GM12878 (cell line): ENCODE results near the gene ACE2. TPM values are rescaled to one million over a fixed set of nuclear protein-coding genes. Genes with fewer than 3 reads are reported as not detected.

Source experiments
- ATAC-seq: fragments of 200-7000 bp; cut with Tn5 transposase; 3 replicates; pipeline ENCODE4 v1.9.1; 2020; ENCODE audit warnings: mild to moderate bottlenecking, moderate library complexity
- BruUV-seq: library from RNA; stranded (reverse); fragments of 400-500 nt; replicated peaks from 2 replicates; lab custom pipeline; 2021; lab: Mats Ljungman, UMichigan
- CTCF ChIA-PET: fragments of 300-600 bp; sonication (Branson Sonifier 250); formaldehyde crosslinking; extraction: SDS; loops from one replicate; lab custom pipeline; 2021; ENCODE audit warnings: inconsistent platforms; lab: Yijun Ruan, JAX
- POLR2A ChIA-PET: fragments of 350-600 bp; formaldehyde crosslinking; extraction: SDS; loops from one replicate; lab custom pipeline; 2021; ENCODE audit warnings: inconsistent platforms; lab: Charles Lee
- RAD21 ChIA-PET: fragments of 300-600 bp; sonication (Branson Sonifier 250); formaldehyde crosslinking; loops from one replicate; lab custom pipeline; 2023; ENCODE audit warnings: antibody characterized with exemption; ENCODE audit not compliant: unreplicated experiment; lab: Charles Lee
- SMC1A ChIA-PET: fragments of 300-600 bp; sonication (Branson Sonifier 250); formaldehyde crosslinking; loops from one replicate; lab custom pipeline; 2023; ENCODE audit not compliant: unreplicated experiment, uncharacterized antibody; lab: Charles Lee
- DNase-seq: peaks from one replicate; pipeline ENCODE4 v3.0.0-alpha.2; 2011; ENCODE audit warnings: low read depth, low spot score
- FAIRE-seq: peaks from 3 replicates; lab custom pipeline; 2011; peaks lifted over from hg19 to GRCh38; lab: Jason Lieb, UNC
- H2AFZ ChIP-seq: 2 replicates; pipeline ENCODE4 v1.6.0; 2011; ENCODE audit warnings: low read depth, low read length, control low read depth; ENCODE audit not compliant: control insufficient read depth
- H3K27ac ChIP-seq: 2 replicates; pipeline ENCODE4 v1.5.1; 2011; ENCODE audit warnings: control low read depth; ENCODE audit not compliant: control insufficient read depth, insufficient read depth
- H3K27me3 ChIP-seq, 2 experiments: replicated peaks in 1 of 2; 2 replicates each; pipeline versions ENCODE4 v1.6.0 to v1.6.1; 2011; ENCODE audit warnings: low read length in 1 of 2; ENCODE audit not compliant: control insufficient read depth in 2 of 2, insufficient read depth in 2 of 2
- H3K36me3 ChIP-seq, 2 experiments: 2 replicates each; pipeline ENCODE4 v1.5.1; 2011; ENCODE audit warnings: low read length in 1 of 2; ENCODE audit not compliant: control insufficient read depth in 2 of 2, insufficient read depth in 2 of 2
- H3K4me1 ChIP-seq: 2 replicates; pipeline ENCODE4 v1.6.1; 2011; ENCODE audit warnings: mild to moderate bottlenecking, low read length, moderate library complexity, mixed read lengths; ENCODE audit not compliant: control insufficient read depth, insufficient read depth
- H3K4me2 ChIP-seq: 2 replicates; pipeline ENCODE4 v1.6.0; 2011; ENCODE audit warnings: control low read depth; ENCODE audit not compliant: control insufficient read depth, insufficient read depth
- H3K4me3 ChIP-seq: fragments of 200-600 bp; sonication (generic); 2 replicates; pipeline ENCODE4 v1.5.1; 2016
- H3K79me2 ChIP-seq: 2 replicates; pipeline ENCODE4 v1.6.0; 2011; ENCODE audit warnings: low read length; ENCODE audit not compliant: control insufficient read depth, insufficient read depth
- H3K9ac ChIP-seq: 2 replicates; pipeline ENCODE4 v1.8.0; 2011; ENCODE audit warnings: low read length, control low read depth, mixed read lengths; ENCODE audit not compliant: control insufficient read depth, insufficient read depth
- H3K9me3 ChIP-seq: replicated peaks from 3 replicates; pipeline ENCODE4 v1.5.1; 2011; ENCODE audit warnings: mild to moderate bottlenecking, low read length; ENCODE audit not compliant: control insufficient read depth, insufficient read depth
- H4K20me1 ChIP-seq: 2 replicates; pipeline ENCODE4 v1.6.0; 2011; ENCODE audit not compliant: control insufficient read depth, insufficient read depth
- CBX3 ChIP-seq: fragments of 200-600 bp; sonication (generic); IDR thresholded peaks from 2 replicates; pipeline ENCODE4 v1.6.1; 2016; ENCODE audit warnings: low read depth, borderline replicate concordance
- CREM ChIP-seq: IDR thresholded peaks from 2 replicates; pipeline ENCODE4 v1.6.1; 2014; ENCODE audit warnings: antibody characterized with exemption, low read depth
- RFX5 ChIP-seq: IDR thresholded peaks from 2 replicates; pipeline ENCODE4 v1.6.1; 2011; ENCODE audit warnings: low read depth, low read length, improper control_type of control experiment
- WGBS: methylation state at CpG from one replicate; pipeline ENCODE4 v1.1.6; 2016; ENCODE audit warnings: low lambda C conversion rate; ENCODE audit not compliant: insufficient replicate concordance, insufficient coverage; ENCODE audit errors: missing lambda C conversion rate; 5-methylcytosine and 5-hydroxymethylcytosine counted together
- in situ Hi-C: fragments of 300-500 bp; cut with MboI; formaldehyde crosslinking; loops from 9 replicates; pipeline ENCODE4 v1.14.3; 2018; ENCODE audit warnings: mixed read lengths
- intact Hi-C: fragments of 100-400 bp; cut with micrococcal nuclease; formaldehyde crosslinking; loops from one replicate; pipeline ENCODE4 v1.14.2; 2022; ENCODE audit not compliant: unreplicated experiment
- polyA plus RNA-seq, 11 experiments: library from polyadenylated mRNA; depleted of rRNA in 4 of 11; unstranded in 6 of 11; stranded (reverse) in 5 of 11; fragments of >200 nt; fragmentation: Nextera tagmentation in 4 of 11; fragmentation: Illumina TruSeq in 1 of 11; extraction: Ambion mirVana in 4 of 11; extraction: Trizol in 1 of 11; gene quantifications; 1 replicate in 1 of 11; 2 replicates in 10 of 11; pipeline versions ENCODE4 v1.2.1 to v1.2.3, GENCODE V29; 2011 to 2016; ENCODE audit warnings: inconsistent platforms in 2 of 11, missing spikeins in 2 of 11, low read depth in 1 of 11
- total RNA-seq, 4 experiments: library from RNA; depleted of rRNA in 3 of 4; stranded (reverse); fragments of >200 nt in 3 of 4; fragmentation: Illumina TruSeq in 1 of 4; extraction: Trizol in 1 of 4; gene quantifications; 2 replicates each; pipeline versions ENCODE4 v1.2.1 to v1.2.3, GENCODE V29; 2013 to 2021
- TF ChIP-seq, protein P1 (sequence below): fragments of 450-650 bp; IDR thresholded peaks from 2 replicates; pipeline ENCODE4 v1.6.1; 2017; ENCODE audit warnings: antibody characterized with exemption, mild to moderate bottlenecking, moderate library complexity
- TF ChIP-seq, protein P2 (sequence below): fragments of 450-650 bp; IDR thresholded peaks from 2 replicates; pipeline ENCODE4 v1.6.1; 2017; ENCODE audit warnings: borderline replicate concordance
- TF ChIP-seq, protein P3 (sequence below): IDR thresholded peaks from 2 replicates; pipeline ENCODE4 v1.6.1; 2012; ENCODE audit warnings: low read depth, low read length, improper control_type of control experiment

Gene ACE2
- total and polyA plus RNA-seq, 10 of the 15 experiments (the other 5 are each of a cell fraction or from before 2014, with no cell fraction given) = 0.04 TPM; not detected in 9

DNA sequence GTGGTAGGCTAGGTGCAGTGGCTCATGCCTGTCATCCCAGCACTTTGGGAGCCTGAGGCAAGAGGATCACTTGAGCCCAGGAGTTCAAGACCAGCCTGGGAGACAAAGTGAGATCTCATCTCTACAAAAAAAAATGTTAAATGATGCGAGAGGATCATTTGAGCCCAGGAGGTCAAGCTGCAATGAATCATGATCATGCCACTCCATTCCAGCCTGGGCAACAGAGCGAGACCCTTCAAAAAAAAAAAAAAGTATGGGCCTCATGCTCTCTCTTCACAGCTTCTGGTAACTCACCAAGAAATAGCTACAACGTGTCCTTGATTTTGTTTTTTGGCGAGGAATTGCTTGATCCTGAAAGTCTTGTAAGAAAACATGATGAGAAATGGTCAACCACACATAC is 1.3 kb downstream of the ACE2 start (continued):
- TF ChIP-seq, protein P1, sequence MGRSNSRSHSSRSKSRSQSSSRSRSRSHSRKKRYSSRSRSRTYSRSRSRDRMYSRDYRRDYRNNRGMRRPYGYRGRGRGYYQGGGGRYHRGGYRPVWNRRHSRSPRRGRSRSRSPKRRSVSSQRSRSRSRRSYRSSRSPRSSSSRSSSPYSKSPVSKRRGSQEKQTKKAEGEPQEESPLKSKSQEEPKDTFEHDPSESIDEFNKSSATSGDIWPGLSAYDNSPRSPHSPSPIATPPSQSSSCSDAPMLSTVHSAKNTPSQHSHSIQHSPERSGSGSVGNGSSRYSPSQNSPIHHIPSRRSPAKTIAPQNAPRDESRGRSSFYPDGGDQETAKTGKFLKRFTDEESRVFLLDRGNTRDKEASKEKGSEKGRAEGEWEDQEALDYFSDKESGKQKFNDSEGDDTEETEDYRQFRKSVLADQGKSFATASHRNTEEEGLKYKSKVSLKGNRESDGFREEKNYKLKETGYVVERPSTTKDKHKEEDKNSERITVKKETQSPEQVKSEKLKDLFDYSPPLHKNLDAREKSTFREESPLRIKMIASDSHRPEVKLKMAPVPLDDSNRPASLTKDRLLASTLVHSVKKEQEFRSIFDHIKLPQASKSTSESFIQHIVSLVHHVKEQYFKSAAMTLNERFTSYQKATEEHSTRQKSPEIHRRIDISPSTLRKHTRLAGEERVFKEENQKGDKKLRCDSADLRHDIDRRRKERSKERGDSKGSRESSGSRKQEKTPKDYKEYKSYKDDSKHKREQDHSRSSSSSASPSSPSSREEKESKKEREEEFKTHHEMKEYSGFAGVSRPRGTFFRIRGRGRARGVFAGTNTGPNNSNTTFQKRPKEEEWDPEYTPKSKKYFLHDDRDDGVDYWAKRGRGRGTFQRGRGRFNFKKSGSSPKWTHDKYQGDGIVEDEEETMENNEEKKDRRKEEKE = no peak
- TF ChIP-seq, protein P2, sequence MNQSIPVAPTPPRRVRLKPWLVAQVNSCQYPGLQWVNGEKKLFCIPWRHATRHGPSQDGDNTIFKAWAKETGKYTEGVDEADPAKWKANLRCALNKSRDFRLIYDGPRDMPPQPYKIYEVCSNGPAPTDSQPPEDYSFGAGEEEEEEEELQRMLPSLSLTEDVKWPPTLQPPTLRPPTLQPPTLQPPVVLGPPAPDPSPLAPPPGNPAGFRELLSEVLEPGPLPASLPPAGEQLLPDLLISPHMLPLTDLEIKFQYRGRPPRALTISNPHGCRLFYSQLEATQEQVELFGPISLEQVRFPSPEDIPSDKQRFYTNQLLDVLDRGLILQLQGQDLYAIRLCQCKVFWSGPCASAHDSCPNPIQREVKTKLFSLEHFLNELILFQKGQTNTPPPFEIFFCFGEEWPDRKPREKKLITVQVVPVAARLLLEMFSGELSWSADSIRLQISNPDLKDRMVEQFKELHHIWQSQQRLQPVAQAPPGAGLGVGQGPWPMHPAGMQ = no peak
- TF ChIP-seq CBX3 = no peak
- TF ChIP-seq CREM = no peak

DNA sequence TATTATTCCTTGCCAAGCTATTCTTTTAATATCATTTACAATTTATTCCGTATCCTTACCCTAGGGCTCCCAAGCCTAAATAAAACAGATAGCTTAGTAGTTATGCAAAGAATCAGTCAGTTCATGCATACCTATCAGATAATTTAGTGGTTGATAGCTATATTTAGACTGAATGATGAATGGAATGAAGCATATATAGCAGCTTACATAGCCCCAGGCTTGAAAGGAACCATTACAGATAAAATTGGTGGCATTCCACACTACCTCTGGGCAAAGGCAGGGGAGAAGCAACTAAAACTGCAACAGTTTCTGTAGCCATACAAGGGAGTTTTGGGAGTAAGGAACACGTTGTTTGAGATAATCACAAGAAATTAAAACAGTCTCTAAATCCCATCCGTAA is 2.7 kb downstream of the ACE2 start:
- Histone ChIP-seq H2AFZ (no peak overlapping the region), H3K4me3 (no peak overlapping the region), H3K4me2 (no peak overlapping the region), H3K79me2 (no peaks in the 10 kb centered on the region), H4K20me1 (no peaks in the 10 kb centered on the region)
- intact Hi-C loops = no loop called here
- RAD21 ChIA-PET = no interaction called here
- TF ChIP-seq, protein P3, sequence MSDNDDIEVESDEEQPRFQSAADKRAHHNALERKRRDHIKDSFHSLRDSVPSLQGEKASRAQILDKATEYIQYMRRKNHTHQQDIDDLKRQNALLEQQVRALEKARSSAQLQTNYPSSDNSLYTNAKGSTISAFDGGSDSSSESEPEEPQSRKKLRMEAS = no peak
- TF ChIP-seq RFX5 = no peak
- TF ChIP-seq, all 136 proteins: peak for 0
- ChIA-PET SMC1A (no interaction called here), CTCF (interaction anchor here (1.4 kb wide), 1 partner anchor 33 kb away, joined by 3 read pairs; no protein-coding TSS in a partner anchor), POLR2A (interaction anchor here (0.6 kb wide), 1 partner anchor 73 kb away, joined by 5 read pairs; no protein-coding TSS in a partner anchor)
- DNase-seq (no peak), ATAC-seq (no peak), FAIRE-seq (no peak)
- WGBS = 21% methylated on average over 3 of the region's 3 CpGs
- in situ Hi-C loops = no loop called here
- no peaks in the 10 kb centered on the region; a peak in 1 of 4 replicates for H3K27me3 ChIP-seq
- no peak overlapping the region for H3K27ac ChIP-seq
- no peaks in the 10 kb centered on the region for H3K9me3 ChIP-seq
- no TSS peak for BruUV-seq
- no peaks in the 10 kb centered on the region for H3K36me3 ChIP-seq
- no peak overlapping the region for H3K9ac ChIP-seq
- no peaks in the 10 kb centered on the region for H3K4me1 ChIP-seq
